H1 (cell line): ENCODE data around the gene GRK6. TPM values are rescaled to one million over a fixed set of nuclear protein-coding genes. Genes with fewer than 3 reads are reported as not detected.

Experiments used
- ATF2 ChIP-seq: IDR thresholded peaks from 2 replicates; pipeline ENCODE4 v1.6.1; 2012; ENCODE audit warnings: low read length, inconsistent platforms
- PHF8 ChIP-seq: fragments of 200-600 bp; sonication (generic); conservative IDR thresholded peaks from 2 replicates; pipeline ENCODE4 v1.7.1; 2012; ENCODE audit warnings: low read depth, mild to moderate bottlenecking, inconsistent platforms, low read length, moderate library complexity
- SIN3A ChIP-seq, 2 experiments: IDR thresholded peaks in 1 of 2; conservative IDR thresholded peaks in 1 of 2; 2 replicates each; pipeline ENCODE4 v1.6.1; 2011 to 2012; ENCODE audit warnings: low read length in 2 of 2, improper control_type of control experiment in 1 of 2, low read depth in 1 of 2, mild to moderate bottlenecking in 1 of 2
- polyA plus RNA-seq, 7 experiments: library from polyadenylated mRNA; depleted of rRNA in 3 of 7; stranded (reverse) in 5 of 7; unstranded in 2 of 7; fragments of >200 nt in 5 of 7; fragments of 200-250 nt in 2 of 7; gene quantifications; 1 replicate in 5 of 7; 2 replicates in 1 of 7; 4 replicates in 1 of 7; pipeline versions ENCODE4 v1.2.1 to v1.2.3, GENCODE V29; 2011 to 2013; ENCODE audit warnings: missing spikeins in 2 of 7, mixed read lengths in 2 of 7
- total RNA-seq: library from RNA; stranded (reverse); fragmentation: NEBNext Ultra II Directional; extraction: Animal tissue kit (Norgen Biotek cat#: 25700); gene quantifications from 2 replicates; pipeline ENCODE4 v1.2.1, GENCODE V29; 2021

GRK6 gene
- total and polyA plus RNA-seq, 2 of the 8 experiments (the other 6 are each of a cell fraction or from before 2014, with no cell fraction given), result 31.8 to 57.8 TPM

- TF ChIP-seq ATF2 (0 out of 2 replicates have a peak, but pooled peaks have one; percentile 1), PHF8 (no peak), SIN3A (conservative IDR thresholded peaks at IDR 0.05 in 1 of 2, IDR thresholded peaks at IDR 0.05 in 1 of 2; ENCODE audit: low read depth in 1 of 2, low read length in 2 of 2) (no peak)
Observed at GRCh38 chr5:177469750-177470525, 43.5 kb downstream of the GRK6 start (continued).
